AG04449 (cell line): ENCODE measurements around the gene OR6J1.

Experiments used
- CTCF ChIA-PET: fragments of 350-600 bp; formaldehyde crosslinking; extraction: SDS; loops from one replicate; lab custom pipeline; 2021; ENCODE audit warnings: antibody characterized with exemption; lab: Yijun Ruan, JAX
- POLR2A ChIA-PET: fragments of 400-600, 350-600 bp; formaldehyde crosslinking; extraction: SDS; loops from one replicate; lab custom pipeline; 2020; ENCODE audit warnings: antibody characterized with exemption, inconsistent platforms; lab: Yijun Ruan, JAX
- DNase-seq: peaks from one replicate; pipeline ENCODE4 v3.0.0-alpha.2; 2010; ENCODE audit warnings: low read depth, low spot score
- H3K4me3 ChIP-seq: 2 replicates; pipeline ENCODE4 v1.5.1; 2011; ENCODE audit warnings: low read depth, mild to moderate bottlenecking, control low read depth, low read length
- TF ChIP-seq, protein P1 (sequence below): IDR thresholded peaks from one replicate; pipeline ENCODE4 v1.5.1; 2011; ENCODE audit warnings: mild to moderate bottlenecking, moderate library complexity, low read length, control low read depth, inconsistent platforms; ENCODE audit not compliant: insufficient read depth; ENCODE audit errors: missing control alignments

OR6J1 gene

DNA sequence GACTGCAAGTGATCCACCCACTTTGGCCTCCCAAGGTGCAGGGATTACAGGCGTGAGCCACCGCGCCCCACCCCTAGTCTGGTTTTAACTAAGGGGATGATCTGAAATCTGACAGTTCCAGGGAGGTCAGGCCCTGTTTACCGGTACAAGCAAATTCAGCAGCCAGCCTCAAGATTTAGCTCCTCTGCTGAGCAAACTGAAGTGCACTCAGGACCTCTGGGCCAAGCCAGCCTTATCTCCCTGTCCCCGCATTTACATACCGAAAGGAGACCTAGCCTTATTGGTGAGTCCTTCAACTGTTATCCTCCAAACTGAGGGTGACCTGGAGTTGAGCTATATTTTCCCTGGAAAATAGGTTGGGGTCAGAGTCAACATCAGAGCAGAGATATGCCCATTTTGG, 46.9 kb downstream of the OR6J1 start:
- ChIA-PET CTCF (interaction anchor here (0.8 to 6.3 kb wide), 14 partner anchors 8 to 265 kb away, joined by 3 to 43 read pairs (median 4); partner anchors contain the start of gene DAD1), POLR2A (interaction anchor here (0.5 kb wide), 1 partner anchor 56 kb away, joined by 3 read pairs; no protein-coding TSS in a partner anchor)
- TF ChIP-seq, protein P1, sequence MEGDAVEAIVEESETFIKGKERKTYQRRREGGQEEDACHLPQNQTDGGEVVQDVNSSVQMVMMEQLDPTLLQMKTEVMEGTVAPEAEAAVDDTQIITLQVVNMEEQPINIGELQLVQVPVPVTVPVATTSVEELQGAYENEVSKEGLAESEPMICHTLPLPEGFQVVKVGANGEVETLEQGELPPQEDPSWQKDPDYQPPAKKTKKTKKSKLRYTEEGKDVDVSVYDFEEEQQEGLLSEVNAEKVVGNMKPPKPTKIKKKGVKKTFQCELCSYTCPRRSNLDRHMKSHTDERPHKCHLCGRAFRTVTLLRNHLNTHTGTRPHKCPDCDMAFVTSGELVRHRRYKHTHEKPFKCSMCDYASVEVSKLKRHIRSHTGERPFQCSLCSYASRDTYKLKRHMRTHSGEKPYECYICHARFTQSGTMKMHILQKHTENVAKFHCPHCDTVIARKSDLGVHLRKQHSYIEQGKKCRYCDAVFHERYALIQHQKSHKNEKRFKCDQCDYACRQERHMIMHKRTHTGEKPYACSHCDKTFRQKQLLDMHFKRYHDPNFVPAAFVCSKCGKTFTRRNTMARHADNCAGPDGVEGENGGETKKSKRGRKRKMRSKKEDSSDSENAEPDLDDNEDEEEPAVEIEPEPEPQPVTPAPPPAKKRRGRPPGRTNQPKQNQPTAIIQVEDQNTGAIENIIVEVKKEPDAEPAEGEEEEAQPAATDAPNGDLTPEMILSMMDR, result no peak
- no peak for DNase-seq
- no peak overlapping the region for H3K4me3 ChIP-seq

DNA sequence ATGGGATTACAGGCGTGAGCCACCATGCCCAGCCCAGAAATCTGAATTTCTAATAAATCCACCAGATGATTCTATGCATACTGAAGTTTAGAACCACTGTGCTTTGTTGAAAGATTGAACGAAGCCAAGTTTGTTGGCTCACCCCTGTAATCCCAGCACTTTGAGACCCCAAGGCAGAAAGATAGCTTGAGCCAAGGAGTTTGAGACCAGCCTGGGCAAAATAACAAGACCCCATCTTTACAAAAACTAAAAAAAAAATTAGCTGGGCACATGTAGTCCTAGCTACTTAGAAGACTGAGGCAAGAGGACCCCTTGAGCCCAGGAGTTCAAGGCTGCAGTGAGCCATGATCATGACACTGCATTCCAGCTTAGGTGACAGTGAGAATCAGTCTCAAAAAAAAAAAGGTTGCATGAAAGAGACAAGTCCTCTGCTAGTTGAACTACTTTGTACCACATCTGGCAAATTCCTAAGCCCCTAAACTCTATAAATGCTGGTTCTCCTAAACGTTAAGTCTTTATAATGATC, 47.7 kb downstream of the OR6J1 start:
- DNase-seq, result no peak
- CTCF ChIA-PET, result interaction anchor here (0.9 to 6.3 kb wide), 6 partner anchors 11 to 257 kb away, joined by 3 to 43 read pairs (median 4); no protein-coding TSS in a partner anchor
- TF ChIP-seq, protein P1, result no peak
- H3K4me3 ChIP-seq, result no peak overlapping the region
- POLR2A ChIA-PET, result interaction anchor here (0.7 kb wide), 1 partner anchor 35 kb away, joined by 5 read pairs; no protein-coding TSS in a partner anchor

DNA sequence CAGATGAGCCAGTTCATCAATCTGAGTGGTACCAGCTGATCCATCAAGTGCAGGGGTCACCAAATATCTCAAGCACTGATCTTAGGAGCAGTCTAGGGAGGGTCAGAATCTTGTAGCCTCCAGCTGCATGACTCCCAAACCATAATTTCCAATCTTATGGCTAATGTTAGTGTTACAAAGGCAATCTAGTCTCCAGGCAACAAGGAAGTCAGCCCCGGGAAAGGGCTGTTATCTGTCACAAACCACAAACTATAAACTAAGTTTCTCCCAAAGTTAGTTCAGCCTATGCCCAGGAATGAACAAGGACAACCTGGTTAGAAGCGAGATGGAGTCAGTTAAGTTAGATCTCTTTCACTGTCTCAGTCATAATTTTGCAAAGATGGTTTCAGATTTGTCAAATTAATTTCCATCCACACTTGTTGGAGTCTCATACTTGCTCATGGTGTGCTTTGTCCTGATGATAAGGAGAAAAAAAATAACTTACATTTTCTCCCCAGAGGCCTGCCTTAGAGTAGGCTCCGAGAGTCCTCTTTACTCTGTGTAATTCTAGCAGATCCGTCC, 49.9 kb downstream of the OR6J1 start:
- ChIA-PET POLR2A (no interaction called here), CTCF (interaction anchor here (1.0 to 13.5 kb wide), 7 partner anchors 19 to 185 kb away, joined by 3 to 141 read pairs (median 3); partner anchors contain the start of gene OXA1L)
- TF ChIP-seq, protein P1, result no peak
- DNase-seq, result no peak
- no peak overlapping the region for H3K4me3 ChIP-seq

DNA sequence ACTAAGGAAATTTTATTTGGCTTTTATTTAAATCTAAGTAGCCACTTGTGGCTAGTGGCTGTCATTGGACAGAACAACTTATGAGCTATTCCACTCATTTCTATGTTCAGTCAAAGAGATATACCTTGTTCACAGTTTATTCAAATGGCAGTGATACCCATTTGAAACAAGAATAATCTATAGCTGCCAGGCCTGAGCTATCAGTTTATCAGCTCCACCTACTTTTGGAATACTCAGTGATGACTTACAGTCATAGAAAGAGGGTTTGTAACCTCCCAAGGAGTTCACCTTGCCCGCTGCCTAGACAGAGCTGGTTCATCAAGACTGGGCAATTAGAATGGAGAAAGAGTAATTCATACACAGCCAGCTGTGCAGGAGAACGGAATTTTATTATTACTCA, 50.6 kb downstream of the OR6J1 start:
- ChIA-PET POLR2A (no interaction called here), CTCF (interaction anchor here (1.3 to 13.5 kb wide), 3 partner anchors 19 to 59 kb away, joined by 4 to 141 read pairs (median 79); no protein-coding TSS in a partner anchor)
- DNase-seq, result no peak
- TF ChIP-seq, protein P1, result no peak
- no peak overlapping the region for H3K4me3 ChIP-seq

DNA sequence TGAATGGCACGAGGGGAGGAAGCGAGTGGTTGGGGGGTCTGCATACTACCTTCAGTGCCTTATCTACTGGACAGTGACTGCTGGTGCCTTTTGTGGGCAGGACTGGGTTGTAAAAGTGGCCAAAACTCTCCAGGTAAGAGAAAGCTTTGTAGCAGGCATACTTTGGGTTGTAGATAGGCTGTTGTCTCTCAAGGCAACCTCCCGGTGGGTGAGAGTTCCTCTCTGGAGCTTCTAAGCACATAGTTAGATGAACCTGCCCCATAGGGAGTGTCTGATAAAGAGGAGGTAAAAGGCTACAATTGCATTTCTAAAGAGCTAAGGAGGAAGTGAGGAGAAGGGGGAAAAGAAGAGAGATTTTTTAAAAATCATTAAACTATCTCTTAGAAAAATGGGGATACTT, 51.0 kb downstream of the OR6J1 start:
- TF ChIP-seq, protein P1, result no peak
- ChIA-PET POLR2A (no interaction called here), CTCF (interaction anchor here (1.3 to 13.5 kb wide), 3 partner anchors 20 to 59 kb away, joined by 4 to 141 read pairs (median 79); no protein-coding TSS in a partner anchor)
- no peak for DNase-seq
- no peak overlapping the region for H3K4me3 ChIP-seq
